Mucosa of stomach (tissue), 1 donor: ENCODE results near the gene VSTM2B.
"Not testable (repeated sequence)": the region's sequence is repeated elsewhere in the genome, so short reads cannot be mapped to it uniquely, and the experiment has no call there.

ENCODE experiments used
- H3K27me3 ChIP-seq: one replicate; pipeline ENCODE4 v1.7.0; 2013; ENCODE audit warnings: mild to moderate bottlenecking, low read length; ENCODE audit not compliant: control insufficient read depth, insufficient read depth
- H3K36me3 ChIP-seq: one replicate; pipeline ENCODE4 v1.7.0; 2013; ENCODE audit warnings: low read length; ENCODE audit not compliant: control insufficient read depth, insufficient read depth
- H3K4me1 ChIP-seq: one replicate; pipeline ENCODE4 v1.7.0; 2013; ENCODE audit warnings: mild to moderate bottlenecking, low read length; ENCODE audit not compliant: control insufficient read depth, insufficient read depth
- H3K4me3 ChIP-seq: one replicate; pipeline ENCODE4 v1.7.0; 2013; ENCODE audit warnings: low read length
- H3K9ac ChIP-seq: one replicate; pipeline ENCODE4 v1.7.0; 2013; ENCODE audit warnings: mild to moderate bottlenecking, low read length, moderate library complexity
- H3K9me3 ChIP-seq: one replicate; pipeline ENCODE4 v1.7.0; 2013; ENCODE audit warnings: mild to moderate bottlenecking, low read length, moderate library complexity; ENCODE audit not compliant: control insufficient read depth
- donor health status: Pancreatic carcinoma.

The VSTM2B gene

GRCh38 chr19:29547361-29547960 lies 21.7 kb downstream of the VSTM2B start:
- Histone ChIP-seq H3K4me3 (no peak overlapping the region), H3K27me3 (no peaks in the 10 kb centered on the region), H3K4me1 (no peaks in the 10 kb centered on the region), H3K9ac (no peak overlapping the region), H3K36me3 (no peaks in the 10 kb centered on the region), H3K9me3 (no peaks in the 10 kb centered on the region)

- H3K4me1 ChIP-seq = no peaks in the 10 kb centered on the region
- no peaks in the 10 kb centered on the region for H3K27me3 ChIP-seq
- no peak overlapping the region for H3K9ac ChIP-seq
- no peak overlapping the region for H3K4me3 ChIP-seq
- no peaks in the 10 kb centered on the region for H3K9me3 ChIP-seq
- H3K36me3 ChIP-seq = no peaks in the 10 kb centered on the region
Observed at GRCh38 chr19:29547981-29548380, 22.2 kb downstream of the VSTM2B start.

- H3K9ac ChIP-seq = no peak overlapping the region
- H3K4me3 ChIP-seq = no peak overlapping the region
- H3K9me3 ChIP-seq = no peaks in the 10 kb centered on the region
- no peaks in the 10 kb centered on the region for H3K4me1 ChIP-seq
- H3K27me3 ChIP-seq = no peaks in the 10 kb centered on the region
- H3K36me3 ChIP-seq = no peaks in the 10 kb centered on the region
Observed at GRCh38 chr19:29548483-29549085, 22.8 kb downstream of the VSTM2B start.

DNA sequence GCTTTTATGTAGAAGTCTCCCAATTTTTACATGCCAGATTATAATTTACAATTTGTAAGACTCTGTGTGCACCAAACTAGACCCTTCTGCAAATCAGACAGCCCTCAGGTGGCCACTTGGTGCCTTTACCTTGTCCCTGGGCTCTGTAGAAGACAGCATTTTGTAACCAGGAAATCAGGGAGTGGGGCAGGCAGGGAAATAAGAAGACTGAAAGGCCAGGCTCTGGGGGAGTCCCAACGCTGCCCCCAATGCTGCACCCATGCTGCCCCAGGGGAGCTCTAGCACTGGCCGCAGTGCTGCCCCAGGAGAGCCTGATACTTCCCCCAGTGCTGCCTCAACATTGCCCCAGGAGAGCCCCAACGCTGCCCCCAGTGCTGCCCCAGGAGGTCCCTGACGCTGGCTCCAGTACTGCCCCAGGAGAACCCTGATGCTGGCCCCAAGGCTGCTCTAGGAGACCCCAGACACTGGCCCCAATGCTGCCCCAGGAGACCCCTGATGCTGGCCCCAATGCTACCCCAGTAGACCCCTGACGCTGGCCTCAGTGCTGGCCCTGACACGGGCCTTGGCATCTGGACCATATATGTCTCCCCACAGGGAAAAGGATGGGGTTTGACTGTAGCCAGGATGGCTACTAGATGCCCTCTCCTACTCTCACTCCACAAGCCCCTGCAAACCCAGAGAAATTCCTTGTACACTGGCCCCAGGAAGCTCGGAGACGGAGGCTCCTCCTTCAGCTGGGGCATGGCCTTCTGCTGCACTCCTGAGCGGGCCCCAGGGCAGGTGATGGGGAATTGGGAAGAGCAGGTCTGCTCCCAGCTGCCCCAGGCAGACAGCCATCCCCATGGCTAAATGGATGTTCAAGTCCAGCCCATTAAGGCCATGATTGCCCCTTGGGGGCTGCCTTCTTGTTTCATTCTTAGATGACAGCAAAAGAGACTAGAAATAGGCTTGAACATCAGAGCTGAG lies 23.6 kb downstream of the VSTM2B start:
- Histone ChIP-seq H3K27me3 (no peaks in the 10 kb centered on the region), H3K4me1 (no peaks in the 10 kb centered on the region)

GRCh38 chr19:29550896-29551295 lies 25.1 kb downstream of the VSTM2B start:
- Histone ChIP-seq H3K9me3 (no peaks in the 10 kb centered on the region), H3K4me1 (no peaks in the 10 kb centered on the region), H3K4me3 (no peak overlapping the region), H3K9ac (no peak overlapping the region), H3K36me3 (no peaks in the 10 kb centered on the region), H3K27me3 (no peaks in the 10 kb centered on the region)

More for the DNA sequence above, 23.6 kb downstream of the VSTM2B start:
- Histone ChIP-seq H3K4me3 (no peak overlapping the region), H3K9me3 (no peaks in the 10 kb centered on the region), H3K36me3 (no peaks in the 10 kb centered on the region), H3K9ac (no peak overlapping the region)

GRCh38 chr19:29551774-29552173 lies 26.0 kb downstream of the VSTM2B start:
- no peaks in the 10 kb centered on the region for H3K36me3 ChIP-seq
- H3K27me3 ChIP-seq = no peaks in the 10 kb centered on the region
- no peaks in the 10 kb centered on the region for H3K4me1 ChIP-seq
- no peak overlapping the region for H3K4me3 ChIP-seq
- H3K9ac ChIP-seq = no peak overlapping the region
- no peaks in the 10 kb centered on the region for H3K9me3 ChIP-seq

DNA sequence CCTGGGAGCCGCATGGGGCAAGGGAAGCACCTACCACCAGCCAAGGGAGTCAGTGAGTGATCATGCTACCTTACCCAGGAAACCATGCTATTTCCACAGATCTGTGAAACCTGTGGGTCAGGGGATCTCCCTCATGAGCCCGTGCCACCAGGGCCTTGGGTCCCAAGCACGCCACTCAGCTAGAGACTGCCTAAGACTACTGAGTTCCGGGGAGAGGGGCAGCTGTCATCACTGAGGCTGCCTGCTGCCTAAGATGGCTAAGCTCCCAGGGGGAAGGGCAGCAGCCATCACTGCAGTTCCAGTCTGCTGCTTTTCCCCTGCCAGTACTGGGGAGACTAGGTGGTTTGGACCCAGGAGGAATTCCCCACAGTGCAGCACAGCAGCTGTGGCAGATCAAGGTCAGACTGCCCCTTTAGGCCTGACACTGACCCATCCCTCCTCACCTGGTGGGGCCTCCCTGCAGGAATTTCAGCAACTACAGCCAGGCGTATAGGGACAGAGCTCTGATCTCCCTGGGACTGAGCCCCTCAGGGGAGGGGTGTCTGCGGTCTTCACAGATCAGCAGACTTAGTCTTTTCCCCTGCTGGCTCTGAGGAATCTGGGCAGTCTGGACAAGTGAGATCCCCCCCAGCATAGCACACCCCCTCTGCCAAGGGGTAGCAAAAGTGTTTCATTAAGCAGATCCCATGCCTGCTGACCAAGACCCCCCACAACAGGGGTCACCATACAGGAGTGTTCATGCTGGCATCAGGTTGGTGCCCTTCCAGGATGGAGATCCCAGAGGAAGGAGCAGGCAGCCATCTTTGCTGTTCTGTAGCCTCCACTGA lies 26.9 kb downstream of the VSTM2B start:
- no peak overlapping the region for H3K4me3 ChIP-seq
- H3K4me1 ChIP-seq = no peaks in the 10 kb centered on the region
- H3K36me3 ChIP-seq = no peaks in the 10 kb centered on the region
- H3K27me3 ChIP-seq = no peaks in the 10 kb centered on the region
- H3K9ac ChIP-seq = no peak overlapping the region
- no peaks in the 10 kb centered on the region for H3K9me3 ChIP-seq

DNA sequence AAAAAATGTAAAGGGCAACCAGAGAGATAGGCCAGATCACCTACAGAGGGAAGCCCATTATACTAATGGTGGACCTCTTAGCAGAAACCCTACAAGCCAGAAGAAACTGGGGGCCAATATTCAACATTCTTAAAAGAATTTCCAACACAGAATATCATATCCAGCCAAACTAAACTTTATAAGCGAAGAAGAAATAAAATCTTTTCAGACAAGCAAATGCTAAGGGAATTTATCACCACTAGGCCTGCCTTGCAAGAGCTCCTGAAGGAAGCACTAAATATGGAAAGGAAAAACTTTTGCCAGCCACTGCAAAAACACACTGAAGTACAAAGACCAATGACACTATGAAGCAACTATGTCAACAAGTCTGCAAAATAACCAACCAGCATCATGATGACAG lies 28.4 kb downstream of the VSTM2B start:
- no peak overlapping the region for H3K9ac ChIP-seq
- H3K36me3 ChIP-seq = no peaks in the 10 kb centered on the region
- H3K27me3 ChIP-seq = no peaks in the 10 kb centered on the region
- no peaks in the 10 kb centered on the region for H3K4me1 ChIP-seq
- H3K4me3 ChIP-seq = no peak overlapping the region
- no peaks in the 10 kb centered on the region for H3K9me3 ChIP-seq

DNA sequence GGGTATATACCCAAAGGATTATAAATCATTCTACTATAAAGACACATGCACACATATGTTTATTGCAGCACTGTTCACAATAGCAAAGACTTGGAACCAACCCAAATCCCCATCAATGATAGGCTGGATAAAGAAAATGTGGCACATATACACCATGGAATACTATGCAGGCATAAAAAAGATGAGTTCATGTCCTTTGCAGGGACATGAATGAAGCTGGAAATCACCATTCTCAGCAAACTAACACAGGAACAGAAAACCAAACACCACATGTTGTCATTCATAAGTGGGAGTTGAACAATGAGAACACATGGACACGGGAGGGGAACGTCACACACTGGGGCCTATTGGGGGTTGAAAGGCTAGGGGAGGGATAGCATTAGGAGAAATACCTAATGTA lies 33.3 kb downstream of the VSTM2B start:
- H3K9me3 ChIP-seq, H3K36me3 ChIP-seq, H3K27me3 ChIP-seq, H3K4me1 ChIP-seq, H3K9ac ChIP-seq, H3K4me3 ChIP-seq: not testable (repeated sequence)

DNA sequence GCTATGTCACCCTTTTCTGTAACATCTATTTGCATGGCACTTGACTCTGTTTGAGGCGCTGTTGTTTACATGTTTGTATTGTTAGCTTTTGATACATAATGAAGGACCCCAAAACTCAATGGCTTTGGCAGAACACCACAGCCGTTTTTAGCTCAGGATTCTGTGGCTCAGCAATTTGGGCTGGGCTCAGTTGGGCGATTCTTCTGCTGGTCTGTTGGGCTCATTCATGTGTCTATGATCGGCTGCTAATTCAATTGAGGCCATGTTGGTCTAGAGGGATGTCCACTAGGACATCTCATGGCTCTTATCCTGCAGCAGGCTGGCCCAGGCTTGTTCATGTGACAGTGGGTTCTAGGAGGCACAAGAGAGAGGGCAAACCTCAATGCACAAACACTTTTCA lies 33.9 kb downstream of the VSTM2B start:
- no peaks in the 10 kb centered on the region for H3K4me1 ChIP-seq
- H3K27me3 ChIP-seq = no peaks in the 10 kb centered on the region
- H3K4me3 ChIP-seq = no peak overlapping the region
- H3K36me3 ChIP-seq = no peaks in the 10 kb centered on the region
- H3K9me3 ChIP-seq = no peaks in the 10 kb centered on the region
- H3K9ac ChIP-seq = no peak overlapping the region

DNA sequence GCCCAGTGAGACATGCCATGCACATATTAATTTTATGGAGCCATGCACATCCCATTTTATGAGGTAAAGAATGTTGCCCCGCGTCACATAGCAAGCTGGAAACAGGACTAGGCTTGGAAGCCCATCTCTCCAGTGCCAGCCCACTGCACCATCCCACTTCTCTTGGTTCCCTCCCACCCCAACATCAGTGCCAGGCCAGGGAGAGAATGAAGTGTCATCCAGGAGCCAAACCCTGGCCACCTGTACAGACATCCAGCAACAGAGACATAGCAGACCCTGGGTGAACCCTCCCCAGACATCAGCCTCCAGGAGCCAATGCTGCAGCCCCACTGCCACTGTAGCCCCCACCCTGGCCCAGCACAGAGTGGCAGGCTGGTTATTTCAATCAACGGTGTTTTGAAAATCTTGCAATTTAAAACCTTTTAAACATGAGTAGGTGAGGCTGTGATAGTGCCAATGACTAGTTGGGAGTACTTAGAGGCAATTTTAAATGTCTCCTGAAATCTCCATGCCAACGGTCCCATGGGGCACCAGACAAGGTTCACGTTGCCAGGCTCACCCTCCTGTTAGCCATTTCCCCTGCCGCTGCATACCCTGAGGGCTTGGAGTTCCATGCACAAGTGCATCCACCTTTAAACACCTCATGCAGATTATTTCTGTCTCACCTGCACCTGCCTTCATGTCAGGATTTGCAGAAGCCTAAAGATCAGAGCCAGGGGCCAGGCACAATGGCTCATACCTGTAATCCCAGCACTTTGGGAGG lies 34.7 kb downstream of the VSTM2B start:
- Histone ChIP-seq H3K9me3 (no peaks in the 10 kb centered on the region), H3K9ac (no peak overlapping the region), H3K4me3 (no peak overlapping the region), H3K27me3 (no peaks in the 10 kb centered on the region), H3K4me1 (no peaks in the 10 kb centered on the region), H3K36me3 (no peaks in the 10 kb centered on the region)
